KG1 (cell line): Measurements from ENCODE around the gene ZNF567.
"Not testable (repeated sequence)": the region's sequence is repeated elsewhere in the genome, so short reads cannot be mapped to it uniquely, and the experiment has no call there.

Experiments
- DNase-seq: peaks from one replicate; lab custom pipeline; 2025; lab: John Stamatoyannopoulos, UW

Gene ZNF567

GRCh38 chr19:36687214-36688056 is at the start of gene ZNF567:
ZNF567 (plus strand) TSS chr19:36687612; CDS start chr19:36694868, 7,256 bp downstream.
- DNase-seq: peak; percentile 90

GRCh38 chr19:36638862-36639510 is 48.4 kb upstream of the ZNF567 start:
- no peak for DNase-seq

DNA sequence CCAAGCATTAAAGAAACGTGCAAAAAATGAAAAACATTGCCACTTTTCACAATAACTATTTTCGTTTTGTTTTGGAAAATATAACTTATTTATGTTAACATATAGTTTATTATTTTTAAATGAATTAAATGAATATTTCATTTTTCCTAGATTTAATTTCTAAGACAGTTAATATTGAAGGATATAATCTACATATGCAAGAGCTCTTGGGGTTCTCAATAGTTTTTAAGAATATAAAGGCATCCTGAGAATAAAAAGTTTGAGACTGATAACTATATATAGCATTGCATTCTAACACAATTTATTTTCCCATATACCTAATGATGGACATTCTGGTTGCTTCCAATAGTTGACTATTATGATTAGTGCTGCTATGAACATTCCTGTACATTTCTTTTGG is 40.7 kb upstream of the ZNF567 start:
- no peak for DNase-seq

DNA sequence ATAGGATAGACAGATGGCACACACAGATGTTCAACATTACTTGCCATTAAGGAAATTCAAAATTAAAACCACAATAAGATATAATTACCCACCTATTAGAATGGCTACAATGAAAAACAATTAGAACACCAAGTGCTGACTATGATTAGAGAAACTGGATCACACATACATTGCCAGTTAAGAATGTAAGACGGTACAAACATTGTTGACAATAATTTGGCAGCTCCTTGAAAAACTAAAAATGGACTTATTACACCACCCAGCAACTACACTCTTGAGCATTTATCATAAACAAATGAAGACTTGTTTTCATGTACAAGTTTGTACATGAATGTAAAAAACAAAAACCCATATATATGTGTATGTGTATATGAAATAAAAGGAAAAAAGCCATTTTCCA is 34.5 kb upstream of the ZNF567 start:
- DNase-seq: no peak

DNA sequence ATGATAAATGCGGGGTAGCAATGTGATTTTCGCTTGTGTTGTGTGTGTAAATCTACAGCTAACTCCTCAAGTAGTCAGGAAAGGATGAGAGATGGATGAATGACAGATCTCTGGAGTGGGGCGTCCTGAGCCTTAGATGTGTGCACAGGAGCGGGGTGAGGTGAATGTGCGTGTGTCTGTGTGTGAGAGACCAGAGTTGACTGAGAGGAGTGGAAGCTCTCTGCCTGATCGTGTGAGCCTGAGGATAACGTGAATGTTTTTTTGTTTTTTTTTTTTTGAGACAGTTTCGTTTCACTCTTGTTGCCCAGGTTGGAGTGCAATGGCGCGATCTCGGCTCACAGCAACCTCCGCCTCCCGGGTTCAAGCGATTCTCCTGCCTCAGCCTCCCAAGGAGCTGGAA is 21.6 kb upstream of the ZNF567 start:
- no peak for DNase-seq

DNA sequence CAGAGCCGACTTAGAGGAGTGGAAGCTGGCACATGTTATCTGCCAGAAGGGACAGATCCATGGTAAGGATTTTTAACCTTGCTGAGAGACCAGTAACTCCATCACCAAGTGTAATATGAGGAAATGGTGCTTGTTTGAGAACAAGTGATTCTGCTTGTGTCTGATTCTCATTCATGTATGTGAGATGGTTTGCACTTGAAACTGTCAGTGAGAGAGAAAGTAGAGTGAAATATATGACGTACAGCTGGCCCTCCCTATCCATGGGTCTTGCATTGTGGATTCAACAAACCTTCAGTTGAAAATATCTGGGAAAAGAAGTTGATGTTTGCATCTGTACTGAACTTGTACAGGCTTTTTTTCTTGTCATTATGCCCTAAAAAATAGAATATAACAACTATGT is 18.8 kb upstream of the ZNF567 start:
- no peak for DNase-seq

DNA sequence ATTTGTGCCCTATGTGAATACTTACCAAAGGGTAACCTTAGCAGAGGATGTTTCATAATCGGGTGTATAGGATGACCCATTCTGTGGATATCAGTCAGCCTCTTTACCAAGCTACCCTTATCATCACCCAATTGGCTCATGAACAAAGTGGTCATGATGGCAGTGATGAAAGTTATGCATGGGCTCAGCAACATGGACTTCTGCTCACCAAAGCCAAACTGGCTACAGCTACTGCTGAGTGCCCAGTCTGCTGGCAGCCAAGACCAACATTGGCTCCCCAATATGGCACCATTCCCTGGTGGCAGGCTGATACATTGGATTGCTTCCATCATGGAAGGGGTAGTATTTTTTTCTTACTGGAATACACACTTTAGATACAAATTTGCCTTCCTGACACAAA is 15.0 kb upstream of the ZNF567 start:
- no peak for DNase-seq

GRCh38 chr19:36674201-36674600 is 13.2 kb upstream of the ZNF567 start:
- DNase-seq: no peak

GRCh38 chr19:36679455-36679854 is 8.0 kb upstream of the ZNF567 start:
- DNase-seq: no peak

DNA sequence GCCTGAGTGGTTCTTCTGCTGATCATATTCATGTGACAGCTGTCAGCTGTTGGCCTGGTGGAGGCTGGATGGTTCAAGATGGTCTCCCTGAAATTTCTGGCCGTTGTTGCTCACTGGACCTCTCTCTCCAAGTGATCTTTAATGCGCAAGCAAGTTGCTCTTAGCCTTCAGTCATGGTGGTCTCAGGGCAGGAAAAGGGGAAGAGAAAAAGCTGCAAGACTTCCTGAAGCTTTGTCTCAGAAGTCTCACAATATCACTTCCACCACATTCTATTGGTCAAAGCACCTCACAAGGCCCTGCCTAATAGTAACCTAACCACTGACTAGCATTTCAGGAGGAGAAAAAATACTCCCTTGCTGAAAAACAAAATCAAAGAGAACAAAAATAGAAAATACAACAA is 1.6 kb upstream of the ZNF567 start:
- no peak for DNase-seq

GRCh38 chr19:36686365-36687213 is 823 bp upstream of the ZNF567 start:
- no peak for DNase-seq

DNA sequence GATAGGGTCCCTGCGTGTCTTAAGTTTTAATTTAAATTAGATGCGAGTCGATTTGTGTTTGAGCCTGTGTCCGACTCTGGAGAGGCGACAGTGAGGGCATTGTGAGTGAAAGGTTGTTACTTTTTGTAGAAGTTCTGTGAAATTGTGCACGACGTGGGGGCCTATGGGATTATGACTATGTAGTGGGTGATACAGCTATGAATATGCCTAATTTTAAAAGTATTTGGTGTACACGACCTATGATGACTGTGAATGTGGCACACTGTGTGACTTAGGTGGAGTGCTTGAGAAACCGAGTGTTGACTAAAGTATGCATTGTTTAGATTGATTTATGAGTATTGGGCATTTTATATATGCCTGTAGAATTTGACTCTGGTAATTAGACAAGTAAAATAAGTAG is 646 bp downstream of the ZNF567 start:
- no peak for DNase-seq

DNA sequence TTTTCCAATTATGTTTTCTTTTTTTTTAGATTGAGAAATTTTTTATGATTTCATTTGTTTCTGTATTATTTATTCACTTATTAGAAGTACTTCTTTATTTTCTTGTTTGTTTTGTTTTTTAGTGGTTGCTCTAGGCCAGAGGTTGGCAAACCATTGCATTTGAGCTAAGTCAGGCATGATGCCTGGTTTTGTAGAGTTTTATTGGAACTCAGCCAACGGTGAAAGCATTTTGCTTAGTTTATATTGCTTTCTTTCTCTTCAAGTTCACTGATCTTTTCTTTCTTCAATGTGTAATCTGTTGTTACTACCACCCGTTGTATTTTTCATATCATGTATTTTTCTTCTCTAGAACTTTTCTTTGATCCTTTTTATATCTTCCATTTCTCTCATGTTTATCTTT is 19.7 kb downstream of the ZNF567 start:
- no peak for DNase-seq

GRCh38 chr19:36709423-36709822 is 22.0 kb downstream of the ZNF567 start:
- no peak for DNase-seq

DNA sequence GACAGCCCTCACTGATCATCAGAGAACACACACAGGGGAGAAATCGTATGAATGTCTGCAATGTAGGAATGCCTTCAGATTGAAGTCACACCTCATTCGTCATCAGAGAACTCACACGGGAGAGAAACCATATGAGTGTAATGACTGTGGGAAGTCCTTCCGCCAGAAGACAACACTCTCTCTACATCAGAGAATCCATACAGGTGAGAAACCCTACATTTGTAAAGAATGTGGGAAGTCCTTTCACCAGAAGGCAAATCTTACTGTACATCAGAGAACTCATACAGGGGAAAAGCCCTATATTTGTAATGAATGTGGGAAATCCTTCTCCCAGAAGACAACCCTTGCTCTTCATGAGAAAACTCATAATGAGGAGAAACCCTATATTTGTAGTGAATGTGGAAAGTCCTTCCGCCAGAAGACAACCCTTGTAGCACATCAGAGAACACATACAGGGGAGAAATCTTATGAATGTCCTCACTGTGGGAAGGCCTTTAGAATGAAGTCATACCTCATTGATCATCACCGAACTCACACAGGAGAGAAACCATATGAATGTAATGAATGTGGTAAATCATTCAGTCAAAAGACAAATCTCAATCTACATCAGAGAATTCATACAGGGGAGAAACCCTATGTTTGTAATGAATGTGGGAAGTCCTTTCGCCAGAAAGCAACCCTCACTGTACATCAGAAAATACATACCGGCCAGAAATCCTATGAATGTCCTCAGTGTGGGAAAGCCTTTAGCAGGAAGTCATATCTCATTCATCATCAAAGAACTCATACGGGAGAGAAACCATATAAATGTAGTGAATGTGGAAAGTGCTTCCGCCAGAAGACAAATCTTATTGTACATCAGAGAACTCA is 32.5 kb downstream of the ZNF567 start:
- DNase-seq: no peak

DNA sequence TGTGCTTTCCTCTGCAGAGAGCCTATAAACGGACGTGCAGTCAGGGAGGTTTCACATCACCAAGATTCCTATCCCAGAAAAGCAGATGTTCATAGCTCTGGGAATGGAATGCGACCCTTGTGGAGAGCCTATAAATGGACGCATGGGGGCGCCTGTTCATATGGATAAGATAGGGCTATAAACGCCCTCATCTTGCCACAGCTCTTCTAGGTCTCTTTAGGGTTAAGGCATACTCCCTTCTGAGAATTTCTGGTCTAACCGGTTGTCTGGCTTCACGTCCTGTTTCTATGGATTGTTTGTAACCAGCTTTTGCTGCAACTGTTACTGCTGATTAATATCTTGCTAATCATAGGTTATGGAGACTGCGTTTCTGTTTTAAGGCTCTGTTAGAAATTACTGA is 48.8 kb downstream of the ZNF567 start:
- DNase-seq: not testable (repeated sequence)

- DNase-seq: no peak
Measured at GRCh38 chr19:36745870-36746269, 58.5 kb downstream of the ZNF567 start.

DNA sequence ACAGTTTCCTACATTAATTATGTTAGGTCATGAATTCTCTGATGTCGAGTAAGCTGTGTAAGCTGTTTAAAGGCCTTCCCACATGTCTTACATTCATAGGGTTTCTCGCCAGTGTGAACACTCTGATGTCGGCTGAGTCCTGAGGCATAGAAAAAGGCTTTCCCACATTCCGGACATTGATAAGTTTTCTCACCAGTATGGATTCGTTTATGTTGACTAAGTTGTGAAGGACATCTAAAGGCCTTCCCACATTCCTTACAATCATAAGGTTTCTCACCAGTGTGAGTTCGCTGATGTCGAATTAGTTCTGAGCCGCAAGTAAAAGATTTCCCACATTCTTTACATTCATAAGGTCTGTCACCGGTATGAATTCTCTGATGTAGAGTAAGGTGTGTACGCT is 60.3 kb downstream of the ZNF567 start:
- no peak for DNase-seq

DNA sequence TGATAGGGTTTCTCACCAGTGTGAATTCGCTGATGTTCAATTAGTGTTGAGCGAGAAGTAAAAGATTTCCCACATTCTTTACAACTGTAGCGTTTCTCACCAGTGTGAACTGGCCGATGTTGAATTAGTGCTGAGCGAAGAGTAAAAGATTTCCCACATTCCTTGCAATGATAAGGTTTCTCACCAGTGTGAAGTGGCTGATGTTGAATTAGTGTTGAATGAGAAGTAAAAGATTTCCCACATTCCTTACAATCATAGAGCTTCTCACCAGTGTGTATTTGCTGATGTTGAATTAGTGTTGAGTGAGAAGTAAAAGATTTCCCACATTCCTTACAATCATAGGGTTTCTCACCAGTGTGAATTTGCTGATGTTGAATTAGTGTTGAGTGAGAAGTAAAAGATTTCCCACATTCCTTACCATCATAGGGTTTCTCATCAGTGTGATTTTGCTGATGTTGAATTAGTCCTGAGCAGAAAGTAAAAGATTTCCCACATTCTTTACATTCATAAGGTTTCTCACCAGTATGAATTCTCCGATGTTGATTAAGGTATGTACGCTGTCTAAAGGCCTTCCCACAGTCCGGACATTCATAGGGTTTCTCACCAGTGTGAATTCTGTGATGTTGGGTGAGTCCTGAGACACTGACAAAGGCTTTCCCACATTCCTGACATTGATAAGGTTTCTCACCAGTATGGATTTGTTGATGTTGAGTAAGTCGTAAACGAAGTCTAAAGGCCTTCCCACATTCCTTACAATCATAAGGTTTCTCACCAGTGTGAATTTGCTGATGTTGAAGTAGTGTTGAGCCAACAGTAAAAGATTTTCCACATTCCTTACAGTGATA is 61.2 kb downstream of the ZNF567 start:
- no peak for DNase-seq

- not testable (repeated sequence) for DNase-seq
Measured at GRCh38 chr19:36749613-36750012, 62.2 kb downstream of the ZNF567 start.
